ENCODE measurements around the gene GALNS.

DNA sequence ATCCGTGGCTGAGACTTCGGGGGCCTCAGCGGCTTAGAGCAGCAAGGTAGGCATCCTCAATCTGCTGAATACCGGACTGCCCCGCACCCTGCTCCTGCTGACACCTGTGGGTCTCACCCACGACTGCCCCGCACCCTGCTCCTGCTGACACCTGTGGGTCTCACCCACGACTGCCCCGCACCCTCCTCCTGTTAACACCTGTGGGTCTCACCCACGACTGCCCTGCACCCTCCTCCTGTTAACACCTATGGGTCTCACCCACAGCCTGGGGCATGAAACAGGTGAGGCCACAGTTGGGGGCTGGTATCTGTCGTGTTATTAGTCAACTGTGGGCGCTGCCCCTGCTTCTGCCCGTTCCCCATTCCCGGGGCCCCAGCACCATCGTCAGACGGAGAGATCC, 46.0 kb upstream of the GALNS start:
- TF ChIP-seq ZNF274 (IDR thresholded peaks at IDR 0.05; ENCODE audit: low read depth, low read length) (no peak), YY1 (IDR thresholded peaks at IDR 0.05; ENCODE audit: insufficient read depth, insufficient read length) (no peak)

All from NT2/D1 (cell line).